Loucy (cell line): ENCODE measurements around the gene WHRN.

Experiments
- H2AFZ ChIP-seq: fragments of 200-600 bp; sonication (generic); 2 replicates; pipeline ENCODE4 v1.6.0; 2016; ENCODE audit warnings: antibody characterized with exemption, mild to moderate bottlenecking, low read length, moderate library complexity
- H3F3A ChIP-seq: fragments of 200-600 bp; 2 replicates; pipeline ENCODE4 v1.6.0; 2016; ENCODE audit warnings: antibody characterized with exemption, low read depth, mild to moderate bottlenecking
- H3K27me3 ChIP-seq: fragments of 200-600 bp; sonication (generic); 2 replicates; pipeline ENCODE4 v1.6.1; 2014; ENCODE audit warnings: low read length, mild to moderate bottlenecking; ENCODE audit not compliant: insufficient read depth, poor library complexity, severe bottlenecking
- H3K36me3 ChIP-seq: fragments of 200-600 bp; sonication (generic); 2 replicates; pipeline ENCODE4 v1.6.1; 2016; ENCODE audit warnings: low read length; ENCODE audit not compliant: insufficient read depth
- H3K4me1 ChIP-seq: fragments of 200-600 bp; sonication (generic); 2 replicates; pipeline ENCODE4 v1.5.1; 2014; ENCODE audit warnings: low read length, mild to moderate bottlenecking; ENCODE audit not compliant: insufficient read depth, poor library complexity, severe bottlenecking
- H3K4me2 ChIP-seq: fragments of 200-600 bp; sonication (generic); 2 replicates; pipeline ENCODE4 v1.6.0; 2014; ENCODE audit warnings: antibody characterized with exemption, low read length, low read depth, mild to moderate bottlenecking; ENCODE audit not compliant: poor library complexity, severe bottlenecking
- H3K4me3 ChIP-seq: fragments of 200-600 bp; sonication (generic); 2 replicates; pipeline ENCODE4 v1.5.1; 2014; ENCODE audit warnings: low read length, mild to moderate bottlenecking, mixed read lengths; ENCODE audit not compliant: poor library complexity, severe bottlenecking
- H3K79me2 ChIP-seq: fragments of 200-600 bp; sonication (generic); 2 replicates; pipeline ENCODE4 v1.6.1; 2014; ENCODE audit warnings: low read length; ENCODE audit not compliant: insufficient read depth
- H3K9ac ChIP-seq: fragments of 200-600 bp; sonication (generic); 2 replicates; pipeline ENCODE4 v1.6.0; 2014; ENCODE audit warnings: mild to moderate bottlenecking, low read depth, low read length, moderate library complexity; ENCODE audit not compliant: poor library complexity, severe bottlenecking
- H3K9me2 ChIP-seq: fragments of 200-600 bp; sonication (generic); replicated peaks from 2 replicates; pipeline ENCODE4 v1.6.1; 2016; ENCODE audit warnings: low read depth, low read length, mixed read lengths
- H3K9me3 ChIP-seq: fragments of 200-600 bp; sonication (generic); 2 replicates; pipeline ENCODE4 v1.6.1; 2014; ENCODE audit warnings: mild to moderate bottlenecking, antibody characterized with exemption, low read length, low read depth; ENCODE audit not compliant: insufficient read depth
- H4K20me1 ChIP-seq: fragments of 200-600 bp; sonication (generic); 2 replicates; pipeline ENCODE4 v1.6.0; 2014; ENCODE audit warnings: antibody characterized with exemption, low read length, mild to moderate bottlenecking; ENCODE audit not compliant: insufficient read depth, poor library complexity, severe bottlenecking
- EZH2phosphoT487 ChIP-seq: fragments of 200-600 bp; IDR thresholded peaks from 2 replicates; pipeline ENCODE4 v1.6.1; 2018; ENCODE audit warnings: antibody characterized with exemption, mild to moderate bottlenecking, moderate library complexity, borderline replicate concordance
- TF ChIP-seq, protein P1 (sequence below): fragments of 200-600 bp; sonication (generic); conservative IDR thresholded peaks from 2 replicates; pipeline ENCODE4 v1.5.1; 2014; ENCODE audit warnings: mild to moderate bottlenecking, antibody characterized with exemption, low read length

WHRN gene

DNA sequence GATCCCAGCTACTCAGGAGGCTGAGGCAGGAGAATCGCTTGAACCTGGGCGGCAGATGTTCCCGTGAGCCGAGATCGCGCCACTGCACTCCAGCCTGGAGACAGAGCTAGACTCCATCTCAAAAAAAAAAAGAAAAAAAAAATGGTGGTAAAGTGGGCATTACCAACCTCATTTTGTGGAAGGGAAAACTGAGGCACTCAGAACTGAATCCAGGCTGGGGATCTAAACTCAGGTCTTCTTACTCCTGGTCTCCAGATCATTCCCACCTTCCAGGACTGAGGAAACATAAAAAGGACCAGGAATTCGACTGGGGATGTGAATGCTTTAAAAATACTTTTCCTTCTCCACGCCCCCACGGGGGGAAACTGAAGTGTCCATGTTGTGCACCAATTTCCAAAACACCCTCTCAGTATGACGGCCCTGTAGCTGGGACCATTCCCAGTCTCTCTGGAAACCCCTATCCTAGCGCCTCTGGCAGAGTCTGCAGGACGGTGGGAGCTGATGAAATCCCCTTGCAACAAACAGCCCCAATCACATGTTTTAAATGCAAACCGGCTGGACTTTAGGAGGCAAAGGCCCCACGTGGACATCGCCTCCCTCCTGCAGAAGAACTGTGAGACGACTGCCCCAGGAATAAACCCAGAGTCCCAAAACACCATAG, 108.6 kb downstream of the WHRN start:
- Histone ChIP-seq H4K20me1 (peaks cover 8% of the 10 kb centered on the region), H3K9ac (no peak overlapping the region), H3K27me3 (no peaks in the 10 kb centered on the region), H3K9me3 (no peaks in the 10 kb centered on the region), H2AFZ (no peak overlapping the region), H3K4me1 (peaks cover 22% of the 10 kb centered on the region), H3K79me2 (peaks cover 20% of the 10 kb centered on the region), H3K4me2 (peak overlapping the region; percentile 89), H3K9me2 (no peaks in the 10 kb centered on the region), H3F3A (no peaks in the 10 kb centered on the region), H3K36me3 (no peaks in the 10 kb centered on the region), H3K4me3 (peak overlapping the region; percentile 89)
- TF ChIP-seq, protein P1, sequence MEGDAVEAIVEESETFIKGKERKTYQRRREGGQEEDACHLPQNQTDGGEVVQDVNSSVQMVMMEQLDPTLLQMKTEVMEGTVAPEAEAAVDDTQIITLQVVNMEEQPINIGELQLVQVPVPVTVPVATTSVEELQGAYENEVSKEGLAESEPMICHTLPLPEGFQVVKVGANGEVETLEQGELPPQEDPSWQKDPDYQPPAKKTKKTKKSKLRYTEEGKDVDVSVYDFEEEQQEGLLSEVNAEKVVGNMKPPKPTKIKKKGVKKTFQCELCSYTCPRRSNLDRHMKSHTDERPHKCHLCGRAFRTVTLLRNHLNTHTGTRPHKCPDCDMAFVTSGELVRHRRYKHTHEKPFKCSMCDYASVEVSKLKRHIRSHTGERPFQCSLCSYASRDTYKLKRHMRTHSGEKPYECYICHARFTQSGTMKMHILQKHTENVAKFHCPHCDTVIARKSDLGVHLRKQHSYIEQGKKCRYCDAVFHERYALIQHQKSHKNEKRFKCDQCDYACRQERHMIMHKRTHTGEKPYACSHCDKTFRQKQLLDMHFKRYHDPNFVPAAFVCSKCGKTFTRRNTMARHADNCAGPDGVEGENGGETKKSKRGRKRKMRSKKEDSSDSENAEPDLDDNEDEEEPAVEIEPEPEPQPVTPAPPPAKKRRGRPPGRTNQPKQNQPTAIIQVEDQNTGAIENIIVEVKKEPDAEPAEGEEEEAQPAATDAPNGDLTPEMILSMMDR = no peak
- no peak for TF ChIP-seq EZH2phosphoT487

DNA sequence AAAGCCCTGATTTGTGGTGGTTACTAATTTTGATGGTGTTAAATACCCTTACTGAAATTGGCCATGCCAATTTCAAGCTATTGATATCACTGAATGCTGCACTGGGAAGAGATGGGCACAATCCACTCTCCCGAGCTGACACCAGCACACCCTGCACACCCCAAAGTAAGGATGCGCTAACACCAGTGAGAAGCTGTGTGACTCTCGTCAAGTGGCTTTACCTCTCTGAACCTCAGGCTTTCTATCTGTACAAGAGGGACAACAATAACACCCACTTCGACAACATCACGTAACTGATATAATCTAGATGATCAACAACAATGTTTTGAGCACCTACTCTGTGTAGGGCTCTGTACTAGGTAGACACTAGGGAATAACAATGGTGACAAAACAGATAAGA, 109.5 kb downstream of the WHRN start:
- Histone ChIP-seq H3K9ac (no peak overlapping the region), H3K9me2 (no peaks in the 10 kb centered on the region), H3K4me2 (no peak overlapping the region), H3K36me3 (no peaks in the 10 kb centered on the region), H3F3A (no peaks in the 10 kb centered on the region), H4K20me1 (peaks cover 8% of the 10 kb centered on the region), H2AFZ (no peak overlapping the region), H3K4me1 (peaks cover 22% of the 10 kb centered on the region), H3K4me3 (no peak overlapping the region), H3K9me3 (no peaks in the 10 kb centered on the region), H3K27me3 (no peaks in the 10 kb centered on the region), H3K79me2 (peaks cover 23% of the 10 kb centered on the region)
- no peak for TF ChIP-seq EZH2phosphoT487
- TF ChIP-seq, protein P1 = no peak

- peaks cover 8% of the 10 kb centered on the region for H4K20me1 ChIP-seq
- no peaks in the 10 kb centered on the region for H3K27me3 ChIP-seq
- H3K4me1 ChIP-seq = peaks cover 24% of the 10 kb centered on the region
- H3K4me2 ChIP-seq = no peak overlapping the region
- H3F3A ChIP-seq = no peaks in the 10 kb centered on the region
- H3K9me3 ChIP-seq = no peaks in the 10 kb centered on the region
- H3K9me2 ChIP-seq = no peaks in the 10 kb centered on the region
- peaks cover 28% of the 10 kb centered on the region for H3K79me2 ChIP-seq
- no peak overlapping the region for H2AFZ ChIP-seq
- TF ChIP-seq, protein P1 = no peak
- TF ChIP-seq EZH2phosphoT487 = no peak
- no peak overlapping the region for H3K9ac ChIP-seq
- no peaks in the 10 kb centered on the region for H3K36me3 ChIP-seq
- H3K4me3 ChIP-seq = no peak overlapping the region
Observed at GRCh38 chr9:114395334-114395617, 110.0 kb downstream of the WHRN start.
